Measurements from ENCODE around the gene KCNQ1. TPM values are rescaled to one million over a fixed set of nuclear protein-coding genes. Genes with fewer than 3 reads are reported as not detected.

The KCNQ1 gene
- total RNA-seq, 2 experiments from 2014 or later = 20.4 to 26.0 TPM

DNA sequence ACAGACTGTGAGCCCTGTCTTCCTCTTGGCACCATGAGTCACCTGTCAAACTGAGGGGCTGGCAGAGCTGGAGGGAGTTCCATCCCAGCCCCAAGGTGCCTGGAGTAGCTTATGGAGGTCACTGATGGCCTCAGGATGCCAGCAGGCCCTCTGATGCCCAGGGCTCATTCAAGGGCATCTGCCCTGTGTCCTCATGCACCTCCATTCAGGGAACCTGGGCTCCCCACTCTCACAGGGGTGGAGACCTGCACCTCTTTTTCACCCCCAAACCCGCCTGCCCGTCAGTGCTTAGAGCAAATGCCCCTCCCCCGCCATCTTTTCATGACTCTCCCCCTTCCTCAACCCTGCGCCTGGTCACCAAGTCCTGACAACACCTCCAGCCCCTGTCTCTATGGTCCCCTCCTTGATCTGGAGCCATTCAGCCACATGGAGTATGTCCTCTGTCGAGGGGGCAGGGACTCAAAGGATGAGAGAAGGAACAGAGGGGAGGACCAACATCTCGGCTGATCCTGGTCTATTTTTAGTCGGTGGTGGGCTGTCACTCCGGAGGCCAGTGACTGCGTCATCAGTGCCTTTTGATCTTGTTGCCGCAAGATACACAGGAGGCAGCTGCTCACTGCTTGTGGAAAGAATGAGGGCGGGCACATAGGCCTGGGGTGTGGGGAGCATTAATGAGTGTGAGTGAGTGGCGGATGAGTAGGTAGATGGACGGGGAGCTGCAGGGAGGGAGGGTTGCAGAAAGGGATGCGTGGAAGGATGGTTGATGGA, 368.5 kb downstream of the KCNQ1 start:
- Mint-ChIP-seq H3K4me3 (no peak overlapping the region), H3K4me1 (ENCODE audit: low read depth) (peaks cover 33% of the 10 kb centered on the region), H3K36me3 (ENCODE audit: low read depth) (no peaks in the 10 kb centered on the region), H3K9me3 (ENCODE audit: insufficient read depth) (no peaks in the 10 kb centered on the region), H3K27ac (peak overlapping the region; percentile 83), H3K27me3 (ENCODE audit: low read depth) (peaks cover 3% of the 10 kb centered on the region)
- ATAC-seq (peak; percentile 66), DNase-seq (peak; percentile 65)
- ChIA-PET POLR2A (no interaction called here), CTCF (no interaction called here)

DNA sequence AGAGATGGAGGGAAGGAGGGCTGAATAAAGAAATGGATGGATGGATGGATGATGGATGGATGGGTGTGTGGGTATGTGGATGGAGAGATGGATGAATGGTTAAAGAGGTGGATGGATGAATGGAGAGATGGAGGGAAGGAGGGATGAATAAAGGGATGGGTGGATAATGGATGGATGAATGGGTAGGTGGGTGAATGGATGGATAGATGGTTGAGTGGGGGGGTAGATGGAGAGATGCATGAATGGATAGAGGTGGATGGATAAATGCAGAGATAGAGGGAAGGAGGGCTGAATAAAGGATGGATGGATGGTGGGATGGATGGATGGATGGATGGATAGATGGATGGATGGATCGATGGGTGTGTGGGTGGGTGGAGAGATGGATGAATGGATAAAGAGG, 369.2 kb downstream of the KCNQ1 start:
- H3K4me3 Mint-ChIP-seq = no peak overlapping the region
- peak overlapping the region; percentile 83 for H3K27ac Mint-ChIP-seq
- H3K9me3 Mint-ChIP-seq (ENCODE audit: insufficient read depth) = no peaks in the 10 kb centered on the region
- H3K4me1 Mint-ChIP-seq (ENCODE audit: low read depth) = peaks cover 29% of the 10 kb centered on the region
- DNase-seq (no peak), ATAC-seq (no peak)
- CTCF ChIA-PET = no interaction called here
- peaks cover 3% of the 10 kb centered on the region for H3K27me3 Mint-ChIP-seq (ENCODE audit: low read depth)
- POLR2A ChIA-PET = no interaction called here
- H3K36me3 Mint-ChIP-seq (ENCODE audit: low read depth) = peaks cover 3% of the 10 kb centered on the region

DNA sequence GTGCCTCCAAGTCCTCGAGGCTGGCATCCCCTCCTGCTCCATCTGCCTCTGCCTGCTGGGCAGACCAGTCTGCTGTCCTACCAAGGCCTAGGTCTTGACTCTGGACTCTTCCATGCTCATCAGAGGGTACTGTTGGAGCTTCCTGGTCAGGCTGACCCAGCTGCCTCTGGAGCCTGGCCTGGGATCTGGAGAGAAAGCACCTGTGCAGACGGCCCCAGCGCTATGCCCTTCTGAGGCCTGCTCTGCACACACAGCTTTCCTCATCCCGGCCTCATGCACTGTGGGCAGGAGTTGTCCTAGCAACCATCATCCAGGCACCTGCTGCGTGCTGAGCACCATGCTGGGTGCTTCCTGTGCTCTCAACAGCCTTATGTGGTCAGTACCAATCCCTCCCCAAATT, 369.9 kb downstream of the KCNQ1 start:
- ChIA-PET POLR2A (no interaction called here), CTCF (interaction anchor here (1.2 kb wide), 1 partner anchor 73 kb away, joined by 3 read pairs; no protein-coding TSS in a partner anchor)
- Mint-ChIP-seq H3K27ac (no peak overlapping the region), H3K27me3 (ENCODE audit: low read depth) (no peaks in the 10 kb centered on the region), H3K4me1 (ENCODE audit: low read depth) (peaks cover 23% of the 10 kb centered on the region), H3K9me3 (ENCODE audit: insufficient read depth) (peaks cover 5% of the 10 kb centered on the region), H3K36me3 (ENCODE audit: low read depth) (peaks cover 6% of the 10 kb centered on the region), H3K4me3 (no peak overlapping the region)
- ATAC-seq (no peak), DNase-seq (no peak)

DNA sequence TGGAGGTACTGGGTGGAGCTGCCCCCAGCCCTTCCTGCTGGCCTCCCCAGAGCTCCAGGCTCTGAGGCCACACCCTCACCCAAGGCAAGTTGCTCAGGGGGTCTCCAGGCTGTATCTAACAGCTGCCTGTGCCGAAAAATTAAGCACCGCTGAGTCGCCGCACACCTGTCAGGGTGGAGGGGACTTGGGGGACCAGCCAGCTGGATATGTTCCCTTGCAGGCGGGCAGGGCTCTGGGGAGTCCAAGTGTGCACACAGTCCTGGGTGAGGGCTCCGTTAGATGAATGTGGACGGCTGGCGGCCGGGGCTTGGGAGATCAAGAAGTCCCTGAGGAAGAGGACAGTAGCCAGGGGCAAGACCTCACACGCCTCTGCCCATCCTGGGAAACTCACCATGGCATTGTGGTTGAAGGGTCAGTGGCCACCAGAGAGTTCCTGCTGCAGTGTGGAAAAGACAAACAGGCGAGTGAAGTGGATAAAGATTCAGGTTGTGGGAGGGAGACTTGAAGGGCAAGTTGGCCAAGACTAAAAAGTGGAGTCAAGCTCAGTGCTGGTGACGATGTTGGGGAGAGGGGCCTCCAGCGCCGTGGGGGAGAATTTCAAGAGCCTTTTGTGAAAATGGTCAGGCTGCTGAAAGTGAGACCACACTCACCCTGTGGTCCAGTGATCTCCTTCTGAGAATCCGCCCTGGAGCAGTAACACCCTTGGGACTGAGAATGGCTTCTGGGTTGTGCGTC, 371.1 kb downstream of the KCNQ1 start:
- no peak for DNase-seq
- POLR2A ChIA-PET = no interaction called here
- Mint-ChIP-seq H3K36me3 (ENCODE audit: low read depth) (peaks cover 10% of the 10 kb centered on the region), H3K4me3 (no peak overlapping the region), H3K4me1 (ENCODE audit: low read depth) (peaks cover 22% of the 10 kb centered on the region), H3K27ac (no peak overlapping the region), H3K27me3 (ENCODE audit: low read depth) (no peaks in the 10 kb centered on the region), H3K9me3 (ENCODE audit: insufficient read depth) (peaks cover 17% of the 10 kb centered on the region)
- CTCF ChIA-PET = interaction anchor here (1.2 kb wide), 1 partner anchor 72 kb away, joined by 3 read pairs; no protein-coding TSS in a partner anchor
- ATAC-seq = no peak

DNA sequence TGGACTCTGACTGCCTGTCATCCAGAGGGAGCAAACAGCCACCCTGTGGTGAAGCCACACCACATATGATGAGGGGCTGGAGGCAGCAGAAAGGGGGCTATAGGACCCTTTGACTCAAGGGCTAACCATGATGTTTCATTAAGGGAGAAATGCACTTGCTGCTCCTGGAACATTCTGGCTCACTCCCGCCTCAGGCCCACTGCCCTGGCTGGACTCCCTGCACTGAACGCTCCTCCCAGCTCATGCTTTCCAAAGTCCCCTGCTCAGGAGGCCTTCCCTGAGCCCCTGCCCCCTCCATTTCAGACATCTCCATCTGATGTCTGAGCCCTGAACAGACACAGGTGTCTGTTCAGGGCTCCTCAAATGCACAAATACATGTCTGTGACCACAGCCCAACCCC, 371.7 kb downstream of the KCNQ1 start:
- Mint-ChIP-seq H3K4me3 (no peak overlapping the region), H3K4me1 (ENCODE audit: low read depth) (peaks cover 22% of the 10 kb centered on the region), H3K27ac (no peak overlapping the region), H3K36me3 (ENCODE audit: low read depth) (peaks cover 10% of the 10 kb centered on the region), H3K27me3 (ENCODE audit: low read depth) (no peaks in the 10 kb centered on the region), H3K9me3 (ENCODE audit: insufficient read depth) (peaks cover 17% of the 10 kb centered on the region)
- ChIA-PET POLR2A (no interaction called here), CTCF (no interaction called here)
- ATAC-seq = no peak
- no peak for DNase-seq

DNA sequence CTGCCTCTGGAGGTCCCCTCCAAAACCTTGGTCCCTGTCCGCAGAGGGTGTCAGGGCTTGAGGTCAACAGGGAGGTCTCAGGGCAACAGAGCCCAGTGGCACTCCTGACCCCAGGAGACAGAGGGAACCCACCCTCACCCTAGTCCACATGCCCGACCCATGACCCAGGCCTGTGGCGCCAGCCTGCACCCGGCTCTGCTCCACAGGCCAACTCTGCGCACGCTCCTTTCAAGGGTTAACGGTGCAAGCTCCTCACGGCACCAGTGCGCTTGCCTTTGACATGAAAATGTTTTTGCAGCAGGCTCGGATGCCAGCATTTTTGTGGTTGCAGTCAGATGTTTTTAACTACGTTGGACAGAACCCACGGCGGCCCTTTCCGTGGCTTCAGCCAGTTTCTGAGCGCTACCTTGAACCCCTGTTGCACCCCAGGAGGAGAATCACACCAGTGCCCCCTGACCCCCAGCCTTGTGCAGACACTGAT, 372.2 kb downstream of the KCNQ1 start:
- Mint-ChIP-seq H3K27me3 (ENCODE audit: low read depth) (no peaks in the 10 kb centered on the region), H3K9me3 (ENCODE audit: insufficient read depth) (peaks cover 20% of the 10 kb centered on the region), H3K36me3 (ENCODE audit: low read depth) (peaks cover 10% of the 10 kb centered on the region), H3K4me1 (ENCODE audit: low read depth) (peaks cover 21% of the 10 kb centered on the region), H3K4me3 (no peak overlapping the region), H3K27ac (no peak overlapping the region)
- POLR2A ChIA-PET = no interaction called here
- CTCF ChIA-PET = no interaction called here
- no peak for DNase-seq
- no peak for ATAC-seq

DNA sequence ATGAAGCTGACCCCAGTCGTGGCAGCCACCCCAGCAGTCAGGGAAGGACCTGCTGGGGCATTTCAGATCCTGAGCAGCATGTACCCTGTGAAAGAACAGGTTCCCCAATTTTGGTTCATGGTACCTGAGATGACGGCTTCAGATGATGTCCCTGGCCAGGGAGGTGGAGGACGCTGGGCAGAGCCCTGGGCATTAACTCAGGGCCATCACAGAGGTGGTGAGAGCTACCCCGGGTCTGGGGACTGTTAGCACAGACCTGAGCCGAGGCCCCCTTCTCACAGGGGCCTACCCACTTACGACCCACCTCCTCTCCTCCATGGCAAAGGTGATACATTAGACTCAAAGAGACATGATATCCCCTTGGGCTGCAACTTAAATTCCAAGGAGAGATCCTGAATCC, 372.6 kb downstream of the KCNQ1 start:
- Mint-ChIP-seq H3K27me3 (ENCODE audit: low read depth) (no peaks in the 10 kb centered on the region), H3K4me1 (ENCODE audit: low read depth) (peaks cover 16% of the 10 kb centered on the region), H3K27ac (no peak overlapping the region), H3K9me3 (ENCODE audit: insufficient read depth) (peaks cover 21% of the 10 kb centered on the region), H3K36me3 (ENCODE audit: low read depth) (peaks cover 13% of the 10 kb centered on the region), H3K4me3 (no peak overlapping the region)
- ChIA-PET POLR2A (no interaction called here), CTCF (no interaction called here)
- no peak for ATAC-seq
- no peak for DNase-seq

DNA sequence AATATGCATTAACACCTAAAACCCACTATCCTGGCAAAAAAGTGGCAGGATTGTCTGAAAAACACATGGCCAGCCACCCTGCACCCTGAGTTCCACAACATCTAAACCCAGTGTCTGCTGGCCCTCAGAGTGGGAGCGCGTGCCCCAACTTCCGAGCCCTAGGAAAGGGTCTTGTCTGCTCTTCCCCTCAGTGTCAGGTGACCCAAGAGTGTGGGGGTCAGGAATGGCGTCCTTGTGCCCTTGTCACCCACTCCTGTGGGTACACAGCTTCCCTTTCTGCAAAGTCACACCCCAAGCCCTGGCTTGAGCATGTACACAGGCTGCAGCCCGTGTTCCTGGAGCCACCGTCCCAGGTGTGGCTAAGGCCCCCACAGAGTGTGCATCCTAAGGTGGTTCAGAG, 373.2 kb downstream of the KCNQ1 start:
- Mint-ChIP-seq H3K27me3 (ENCODE audit: low read depth) (no peaks in the 10 kb centered on the region), H3K36me3 (ENCODE audit: low read depth) (peaks cover 17% of the 10 kb centered on the region), H3K4me1 (ENCODE audit: low read depth) (peaks cover 10% of the 10 kb centered on the region), H3K4me3 (no peak overlapping the region), H3K9me3 (ENCODE audit: insufficient read depth) (peaks cover 27% of the 10 kb centered on the region), H3K27ac (no peak overlapping the region)
- CTCF ChIA-PET = no interaction called here
- ATAC-seq = no peak
- no peak for DNase-seq
- POLR2A ChIA-PET = no interaction called here

DNA sequence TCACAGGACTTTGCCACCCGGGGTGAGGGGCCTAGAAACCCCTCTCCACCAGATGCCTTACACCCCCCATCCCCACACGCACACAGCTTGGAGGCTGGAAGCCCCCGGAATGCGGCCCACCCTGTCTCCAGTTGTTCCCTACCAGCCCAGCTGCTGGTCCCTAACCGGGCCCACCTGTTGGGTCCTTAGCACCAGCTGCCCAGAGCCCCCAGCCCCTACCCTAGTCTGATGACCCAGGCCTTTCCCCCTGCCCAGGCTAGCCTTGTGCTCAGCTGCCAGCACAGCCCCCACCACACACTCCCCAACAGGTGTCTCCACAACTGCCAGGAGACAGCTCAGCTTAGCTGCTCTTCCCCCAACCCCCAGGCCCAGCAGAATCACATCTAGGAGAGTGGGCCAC, 373.7 kb downstream of the KCNQ1 start:
- ChIA-PET POLR2A (no interaction called here), CTCF (no interaction called here)
- DNase-seq = no peak
- no peak overlapping the region for H3K4me3 Mint-ChIP-seq
- H3K27ac Mint-ChIP-seq = no peak overlapping the region
- peaks cover 32% of the 10 kb centered on the region for H3K9me3 Mint-ChIP-seq (ENCODE audit: insufficient read depth)
- H3K27me3 Mint-ChIP-seq (ENCODE audit: low read depth) = no peaks in the 10 kb centered on the region
- H3K36me3 Mint-ChIP-seq (ENCODE audit: low read depth) = peaks cover 17% of the 10 kb centered on the region
- no peak for ATAC-seq
- H3K4me1 Mint-ChIP-seq (ENCODE audit: low read depth) = peaks cover 5% of the 10 kb centered on the region

DNA sequence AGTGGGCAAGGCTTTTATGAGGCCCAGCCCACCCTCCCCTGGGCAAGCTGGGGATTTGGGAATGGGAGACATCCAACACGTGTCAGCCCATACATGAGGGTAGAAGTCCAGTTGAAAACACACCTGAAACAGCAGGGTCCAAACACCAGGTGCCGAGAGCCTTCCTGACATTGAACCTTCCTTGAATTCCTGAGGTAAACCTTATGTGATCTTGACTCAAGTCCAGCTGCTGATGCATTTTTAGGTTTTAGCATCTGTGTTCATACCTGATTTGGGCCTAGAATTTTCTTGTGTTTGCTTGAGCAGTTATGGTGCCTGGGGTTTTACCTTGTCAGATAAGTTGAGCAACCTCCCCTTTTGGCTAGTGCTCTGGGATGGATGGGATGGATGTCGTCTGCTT, 374.5 kb downstream of the KCNQ1 start:
- Mint-ChIP-seq H3K27me3 (ENCODE audit: low read depth) (no peaks in the 10 kb centered on the region), H3K27ac (no peak overlapping the region), H3K9me3 (ENCODE audit: insufficient read depth) (peaks cover 33% of the 10 kb centered on the region), H3K4me1 (ENCODE audit: low read depth) (no peaks in the 10 kb centered on the region), H3K4me3 (no peak overlapping the region), H3K36me3 (ENCODE audit: low read depth) (peaks cover 17% of the 10 kb centered on the region)
- no peak for DNase-seq
- POLR2A ChIA-PET = no interaction called here
- CTCF ChIA-PET = no interaction called here
- ATAC-seq = no peak

DNA sequence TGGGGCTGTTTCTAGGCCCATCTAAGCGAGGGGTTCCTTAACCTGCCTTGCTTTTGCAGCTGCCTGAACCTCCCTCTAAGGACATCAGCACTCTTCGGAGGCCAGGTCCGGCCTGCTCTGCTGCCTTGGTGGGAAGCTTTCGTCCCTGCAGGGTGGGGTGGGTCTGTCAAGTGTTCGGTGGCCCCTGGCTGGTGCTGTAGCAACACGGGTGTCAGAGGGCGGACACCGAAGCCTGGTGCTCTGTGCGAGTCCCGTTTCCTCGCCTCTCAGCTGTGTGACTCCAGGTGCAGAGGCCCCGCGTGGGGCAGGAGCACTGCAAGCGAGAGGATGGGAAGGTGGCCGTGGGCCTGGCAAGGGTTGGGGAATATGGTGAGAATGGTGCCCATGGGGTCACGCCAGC, 376.2 kb downstream of the KCNQ1 start:
- ATAC-seq = no peak
- Mint-ChIP-seq H3K4me3 (no peak overlapping the region), H3K27ac (no peak overlapping the region), H3K9me3 (ENCODE audit: insufficient read depth) (peaks cover 33% of the 10 kb centered on the region), H3K27me3 (ENCODE audit: low read depth) (no peaks in the 10 kb centered on the region), H3K36me3 (ENCODE audit: low read depth) (peaks cover 17% of the 10 kb centered on the region), H3K4me1 (ENCODE audit: low read depth) (no peaks in the 10 kb centered on the region)
- DNase-seq = no peak
- POLR2A ChIA-PET = no interaction called here
- CTCF ChIA-PET = no interaction called here

DNA sequence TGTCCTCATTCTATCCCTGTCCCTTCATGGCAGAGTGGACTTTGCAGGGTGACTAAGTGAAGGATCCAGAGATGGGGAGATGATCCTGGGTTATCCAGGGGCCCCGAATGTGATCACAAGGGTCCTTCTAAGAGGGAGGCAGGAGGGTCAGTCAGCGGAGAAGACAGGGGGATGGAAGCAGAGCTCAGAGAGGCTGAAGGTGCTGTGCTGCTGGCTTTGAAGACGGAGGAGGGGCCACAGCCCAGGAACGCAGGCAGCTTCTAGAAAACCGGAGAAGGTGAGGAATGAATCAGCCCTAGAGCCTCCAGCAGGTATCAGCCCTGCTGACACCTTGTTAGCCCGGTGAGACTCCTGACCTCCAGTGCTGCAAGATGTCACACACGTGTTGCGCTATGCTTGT, 377.1 kb downstream of the KCNQ1 start:
- no peak overlapping the region for H3K27ac Mint-ChIP-seq
- DNase-seq (no peak), ATAC-seq (no peak)
- H3K36me3 Mint-ChIP-seq (ENCODE audit: low read depth) = peaks cover 17% of the 10 kb centered on the region
- peaks cover 5% of the 10 kb centered on the region for H3K4me1 Mint-ChIP-seq (ENCODE audit: low read depth)
- H3K27me3 Mint-ChIP-seq (ENCODE audit: low read depth) = no peaks in the 10 kb centered on the region
- ChIA-PET POLR2A (no interaction called here), CTCF (no interaction called here)
- peaks cover 33% of the 10 kb centered on the region for H3K9me3 Mint-ChIP-seq (ENCODE audit: insufficient read depth)
- no peak overlapping the region for H3K4me3 Mint-ChIP-seq
